Measurements from ENCODE around the gene TUG1.

TUG1 gene

GRCh38 chr22:31019191-31019930, 50.3 kb downstream of the TUG1 start:
- DNase-seq, result no peak

- no peak for DNase-seq
Measured at GRCh38 chr22:31020334-31020733, 51.3 kb downstream of the TUG1 start.

- DNase-seq, result no peak
Measured at GRCh38 chr22:31022516-31022915, 53.5 kb downstream of the TUG1 start.
